ENCODE results near the gene ZC3HAV1.

Gene ZC3HAV1

GRCh38 chr7:139004321-139005090 is 105.0 kb downstream of the ZC3HAV1 start:
- DNase-seq, result no peak

- no peak for DNase-seq
Observed at GRCh38 chr7:138999414-138999813, 110.1 kb downstream of the ZC3HAV1 start.
